Spleen (tissue), 11 donors: Measurements from ENCODE around the gene ADGRL3. TPM values are rescaled to one million over a fixed set of nuclear protein-coding genes. Genes with fewer than 3 reads are reported as not detected.

Experiments used
- DNase-seq: peaks from one replicate; pipeline ENCODE4 v3.0.0-alpha.2; 2020
- H3K27ac ChIP-seq, 8 donors: fragments of 200-600 bp; sonication (generic) in 7 of 8; 1 replicate in 4 of 8; 2 replicates in 4 of 8; pipeline versions ENCODE4 v1.5.0 to v1.8.0; 2016 to 2021; ENCODE audit warnings: inconsistent platforms in 4 of 8, mild to moderate bottlenecking in 4 of 8, moderate library complexity in 1 of 8
- H3K27me3 ChIP-seq, 7 donors: fragments of 200-600 bp; sonication (generic) in 6 of 7; replicated peaks in 1 of 7; 1 replicate in 4 of 7; 2 replicates in 3 of 7; pipeline versions ENCODE4 v1.5.0 to v1.8.0; 2016 to 2021; ENCODE audit warnings: inconsistent platforms in 3 of 7, mild to moderate bottlenecking in 1 of 7
- H3K36me3 ChIP-seq, 6 donors: fragments of 200-600 bp; sonication (generic) in 5 of 6; 1 replicate in 4 of 6; 2 replicates in 2 of 6; pipeline versions ENCODE4 v1.5.0 to v1.8.0; 2016 to 2021; ENCODE audit warnings: inconsistent platforms in 2 of 6
- H3K4me1 ChIP-seq, 6 donors: fragments of 200-600 bp; sonication (generic) in 5 of 6; 1 replicate in 3 of 6; 2 replicates in 3 of 6; pipeline versions ENCODE4 v1.5.0 to v1.8.0; 2016 to 2021; ENCODE audit warnings: inconsistent platforms in 3 of 6
- H3K4me3 ChIP-seq, 8 donors: fragments of 200-600 bp; sonication (generic) in 7 of 8; 1 replicate in 4 of 8; 2 replicates in 4 of 8; pipeline versions ENCODE4 v1.5.0 to v1.8.0; 2016 to 2021; ENCODE audit warnings: inconsistent platforms in 4 of 8, mild to moderate bottlenecking in 4 of 8, moderate library complexity in 2 of 8
- H3K9me3 ChIP-seq, 8 donors: fragments of 200-600 bp; sonication (generic) in 7 of 8; 1 replicate in 4 of 8; 2 replicates in 4 of 8; pipeline versions ENCODE4 v1.5.0 to v1.8.0; 2016 to 2021; ENCODE audit warnings: inconsistent platforms in 4 of 8
- CTCF ChIP-seq, 11 experiments: fragments of 200-600 bp in 7 of 11; fragments of 450-650 bp in 4 of 11; sonication (generic) in 4 of 11; IDR thresholded peaks in 8 of 11; conservative IDR thresholded peaks in 3 of 11; 1 replicate in 7 of 11; 2 replicates in 4 of 11; pipeline versions ENCODE4 v1.4.0 to v1.8.0; 2016 to 2021; ENCODE audit warnings: antibody characterized with exemption in 11 of 11, inconsistent platforms in 4 of 11, mild to moderate bottlenecking in 1 of 11
- POLR2A ChIP-seq, 3 donors: fragments of 450-650 bp; IDR thresholded peaks; one replicate each; pipeline ENCODE4 v1.5.1; 2017; ENCODE audit warnings: antibody characterized with exemption in 3 of 3, mild to moderate bottlenecking in 1 of 3
- POLR2AphosphoS5 ChIP-seq, 3 donors: sonication (generic); formaldehyde crosslinking; IDR thresholded peaks; one replicate each; pipeline ENCODE4 v1.5.1; 2017; ENCODE audit warnings: antibody characterized with exemption in 3 of 3
- WGBS, 5 donors: extraction: QIAGEN DNeasy Blood & Tissue Kit in 3 of 5; methylation state at CpG; one replicate each; pipeline versions ENCODE4 v1.1.5 to v1.1.7; 2013 to 2018; 5-methylcytosine and 5-hydroxymethylcytosine counted together
- intact Hi-C: fragments of 100-400 bp; cut with DNase I; formaldehyde crosslinking; loops from one replicate; pipeline ENCODE4 v1.15.0; 2023; ENCODE audit warnings: low total_unique reads
- polyA plus RNA-seq, 3 donors: library from polyadenylated mRNA; stranded (reverse); fragments of 200-250 nt; gene quantifications; one replicate each; pipeline ENCODE4 v1.2.1, GENCODE V29; 2013
- total RNA-seq, 7 donors: library from RNA; depleted of rRNA in 3 of 7; stranded (reverse); fragments of >200 nt in 3 of 7; fragmentation: NEBNext Ultra II Directional in 4 of 7; extraction: Animal tissue kit (Norgen Biotek cat#: 25700) in 4 of 7; gene quantifications; one replicate each; pipeline versions ENCODE4 v1.1.0 to v1.2.1, GENCODE V29; 2016 to 2021
- donor health status: healthy with polysubstance abuse.
- donor health status: DM: no; HTN: no; CAD: no; lungs with moderate emphysema.
- donor health status: DM: no; HTN: no; CAD: no.
- donor health status: Bipolar disorder and iron deficiency.
- donor health status: healthy.
- donor health status: DM: no; HTN: no; CAD: no.
- donor health status: DM: yes; HTN: yes; CAD: no.

The ADGRL3 gene
- total and polyA plus RNA-seq, 10 donors: 0.09 to 0.92 (median 0.46) TPM; not detected in 1

- Histone ChIP-seq H3K4me1 (no peaks in the 10 kb centered on the region), H3K27me3 (no peaks in the 10 kb centered on the region), H3K4me3 (no peak overlapping the region), H3K36me3 (no peaks in the 10 kb centered on the region), H3K27ac (no peak overlapping the region), H3K9me3 (peaks cover 0 to 23% (median 8%) of the 10 kb centered on the region in 8 donors)
- WGBS, 5 donors: 71 to 86% (median 83%) methylated on average over 6 of the region's 6 CpGs
- DNase-seq: no peak
- TF ChIP-seq POLR2A (IDR thresholded peaks at IDR 0.05): no peak
- no peak for TF ChIP-seq POLR2AphosphoS5 (IDR thresholded peaks at IDR 0.05)
- TF ChIP-seq CTCF (IDR thresholded peaks at IDR 0.05 in 8 of 11, conservative IDR thresholded peaks at IDR 0.05 in 3 of 11): no peak
- intact Hi-C loops: no loop called here
Observed at GRCh38 chr4:61795998-61796397, 595.9 kb downstream of the ADGRL3 start.

- Histone ChIP-seq H3K9me3 (no peaks in the 10 kb centered on the region), H3K27ac (no peak overlapping the region), H3K27me3 (no peaks in the 10 kb centered on the region), H3K4me3 (no peak overlapping the region), H3K36me3 (no peaks in the 10 kb centered on the region), H3K4me1 (no peaks in the 10 kb centered on the region)
- no peak for DNase-seq
- WGBS, 5 donors: 33 to 86% (median 60%) methylated on average over 2 of the region's 2 CpGs
- intact Hi-C loops: no loop called here
- TF ChIP-seq POLR2AphosphoS5 (IDR thresholded peaks at IDR 0.05) (no peak), CTCF (IDR thresholded peaks at IDR 0.05 in 8 of 11, conservative IDR thresholded peaks at IDR 0.05 in 3 of 11) (no peak), POLR2A (IDR thresholded peaks at IDR 0.05) (no peak)
Observed at GRCh38 chr4:61799794-61800193, 599.7 kb downstream of the ADGRL3 start.

- Histone ChIP-seq H3K36me3 (no peaks in the 10 kb centered on the region), H3K9me3 (no peaks in the 10 kb centered on the region), H3K27me3 (no peaks in the 10 kb centered on the region), H3K4me1 (no peaks in the 10 kb centered on the region), H3K27ac (no peak overlapping the region), H3K4me3 (no peak overlapping the region)
- TF ChIP-seq POLR2A (IDR thresholded peaks at IDR 0.05) (no peak), POLR2AphosphoS5 (IDR thresholded peaks at IDR 0.05) (no peak), CTCF (IDR thresholded peaks at IDR 0.05 in 8 of 11, conservative IDR thresholded peaks at IDR 0.05 in 3 of 11) (no peak)
- 91 to 97% (median 95%) methylated on average over 2 of the region's 2 CpGs for WGBS, 5 donors
- no peak for DNase-seq
- intact Hi-C loops: no loop called here
Observed at GRCh38 chr4:61805227-61805626, 605.1 kb downstream of the ADGRL3 start.

GRCh38 chr4:61805979-61806378, 605.9 kb downstream of the ADGRL3 start:
- TF ChIP-seq POLR2AphosphoS5 (IDR thresholded peaks at IDR 0.05) (no peak), POLR2A (IDR thresholded peaks at IDR 0.05) (no peak), CTCF (IDR thresholded peaks at IDR 0.05 in 8 of 11, conservative IDR thresholded peaks at IDR 0.05 in 3 of 11) (no peak)
- Histone ChIP-seq H3K4me3 (no peak overlapping the region), H3K27me3 (no peaks in the 10 kb centered on the region), H3K27ac (no peak overlapping the region), H3K9me3 (no peaks in the 10 kb centered on the region), H3K36me3 (no peaks in the 10 kb centered on the region), H3K4me1 (no peaks in the 10 kb centered on the region)
- no peak for DNase-seq
- 45 to 81% (median 73%) methylated on average over 2 of the region's 2 CpGs for WGBS, 5 donors
- intact Hi-C loops: no loop called here
